HG03565 (cell line): ENCODE measurements around the gene FRG2B.
"Not testable (repeated sequence)": the region's sequence is repeated elsewhere in the genome, so short reads cannot be mapped to it uniquely, and the experiment has no call there.

Source experiments
- ATAC-seq: cut with Tn5 transposase; IDR thresholded peaks from one replicate; pipeline ENCODE4 v1.9.1; 2021; ENCODE audit warnings: mild to moderate bottlenecking, moderate library complexity; ENCODE audit not compliant: unreplicated experiment

FRG2B gene

GRCh38 chr10:133626695-133627094 is at the start of gene FRG2B:
TSS of gene FRG2B (minus strand) at chr10:133626795. CDS start at chr10:133626742, 53 bp downstream.
- not testable (repeated sequence) for ATAC-seq

GRCh38 chr10:133667446-133667845 is 40.9 kb upstream of the FRG2B start:
- ATAC-seq, result not testable (repeated sequence)

GRCh38 chr10:133663544-133664160 is 37.1 kb upstream of the FRG2B start:
- not testable (repeated sequence) for ATAC-seq

DNA sequence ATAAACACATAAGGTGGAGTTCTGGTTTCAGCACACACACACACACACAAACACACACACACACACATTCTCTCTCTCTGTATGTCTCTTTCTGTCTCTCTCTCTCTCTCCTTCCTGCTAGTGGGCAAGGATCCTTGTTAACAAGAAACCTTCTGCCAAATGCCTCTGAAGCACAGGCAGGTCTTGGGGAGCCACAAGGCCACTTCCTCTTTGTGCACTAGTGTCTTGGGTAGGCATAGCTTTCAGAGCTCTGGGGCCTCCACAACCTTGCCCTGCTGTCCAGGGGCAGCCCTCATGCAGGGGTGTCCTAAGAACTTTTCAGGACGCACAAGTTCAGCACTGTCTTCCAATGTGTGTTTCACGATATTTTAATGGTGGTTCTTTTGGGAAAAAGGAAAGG is 34.5 kb upstream of the FRG2B start:
- ATAC-seq, result not testable (repeated sequence)

GRCh38 chr10:133660516-133660915 is 33.9 kb upstream of the FRG2B start:
- not testable (repeated sequence) for ATAC-seq

GRCh38 chr10:133657276-133657675 is 30.7 kb upstream of the FRG2B start:
- not testable (repeated sequence) for ATAC-seq

GRCh38 chr10:133648872-133649455 is 22.4 kb upstream of the FRG2B start:
- ATAC-seq, result not testable (repeated sequence)

- not testable (repeated sequence) for ATAC-seq
Measured at GRCh38 chr10:133647075-133647748, 20.6 kb upstream of the FRG2B start.

GRCh38 chr10:133637846-133638235 is 11.2 kb upstream of the FRG2B start:
- ATAC-seq, result not testable (repeated sequence)

GRCh38 chr10:133637202-133637845 is 10.7 kb upstream of the FRG2B start:
- not testable (repeated sequence) for ATAC-seq

DNA sequence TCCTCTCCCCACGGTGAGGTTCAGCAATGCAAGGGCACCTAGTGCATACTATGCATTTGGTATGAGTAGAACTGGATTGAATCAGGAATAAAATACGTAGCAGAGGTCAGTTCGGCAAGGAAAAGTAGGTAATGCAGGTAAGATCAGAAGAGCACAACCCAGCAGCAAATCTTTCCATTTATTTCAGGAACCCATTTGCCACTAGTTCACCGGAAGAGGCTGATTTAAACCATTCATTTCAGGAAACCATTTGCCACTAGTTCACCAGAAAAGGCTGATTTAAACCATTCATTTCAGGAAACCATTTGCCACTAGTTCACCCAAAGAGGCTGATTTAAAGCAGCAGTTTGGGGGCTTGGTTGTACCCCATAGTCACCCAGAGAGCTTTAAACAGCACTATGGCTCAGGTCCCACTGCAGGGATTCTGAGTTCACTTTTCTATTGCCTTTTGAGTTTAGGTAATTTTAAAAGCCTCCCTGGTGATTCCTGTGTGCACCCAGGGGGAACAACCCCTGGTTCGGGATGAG is 4.2 kb upstream of the FRG2B start:
- ATAC-seq, result not testable (repeated sequence)

DNA sequence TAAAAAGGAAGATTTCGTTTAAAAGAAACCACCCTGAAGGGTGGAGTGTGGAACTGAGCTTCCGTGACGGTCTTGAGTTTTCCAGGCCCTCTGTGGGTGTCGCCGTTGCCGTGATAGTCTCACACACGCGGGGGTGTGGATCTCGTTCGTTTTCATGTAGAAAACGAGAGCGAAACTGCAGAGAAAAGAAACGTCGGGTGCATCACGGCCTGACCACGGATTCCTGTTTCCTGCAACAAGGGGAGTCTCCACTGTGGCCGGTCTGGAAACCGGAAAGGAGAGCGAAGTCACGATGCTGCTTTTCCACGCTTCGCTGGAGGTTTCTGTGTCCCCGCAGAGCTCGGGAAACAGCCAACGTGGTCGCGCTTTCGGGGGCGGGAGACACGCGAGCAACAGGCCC is 4.1 kb downstream of the FRG2B start:
- ATAC-seq, result not testable (repeated sequence)

DNA sequence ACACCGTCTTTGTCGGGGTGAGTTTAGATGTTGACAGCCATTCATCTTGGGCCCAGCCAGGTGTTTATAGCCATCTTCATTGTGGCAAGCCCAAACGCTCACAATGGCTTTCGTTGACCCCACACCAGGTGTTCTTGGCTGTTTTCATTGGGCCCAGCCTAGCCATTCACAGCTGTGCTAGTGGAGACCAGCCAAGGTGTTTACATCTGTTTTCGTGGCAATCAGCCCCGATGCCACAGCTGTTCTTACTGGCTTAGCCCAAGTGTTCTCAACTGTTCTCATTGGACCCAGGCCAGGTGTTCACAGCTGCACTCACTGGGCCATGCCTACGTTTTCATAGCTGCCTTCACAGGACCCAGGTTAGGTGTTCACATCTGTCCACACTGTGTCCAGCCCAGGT is 7.7 kb downstream of the FRG2B start:
- no peak for ATAC-seq

DNA sequence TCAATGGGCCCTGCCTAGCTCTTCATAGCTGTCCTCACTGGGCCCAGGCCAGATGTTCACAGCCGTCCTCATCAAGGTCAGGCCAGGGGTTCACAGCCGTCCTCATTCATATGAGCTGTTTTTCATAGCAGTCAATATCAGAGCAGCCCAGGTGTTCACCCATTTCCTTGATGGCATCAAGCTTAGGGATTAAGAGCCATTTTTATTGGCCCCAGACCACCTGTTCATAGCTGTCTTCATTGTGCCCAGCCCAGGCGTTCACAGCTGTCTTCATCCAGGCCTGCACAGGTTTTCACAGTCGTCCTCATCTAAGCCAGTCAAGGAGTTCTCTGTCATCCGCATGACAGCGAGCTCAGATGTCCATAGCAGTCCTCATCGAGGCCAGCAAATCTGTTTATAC is 9.4 kb downstream of the FRG2B start:
- no peak for ATAC-seq

GRCh38 chr10:133616371-133617130 is 10.0 kb downstream of the FRG2B start:
- ATAC-seq, result no peak

- no peak for ATAC-seq
Measured at GRCh38 chr10:133614830-133615580, 11.6 kb downstream of the FRG2B start.

DNA sequence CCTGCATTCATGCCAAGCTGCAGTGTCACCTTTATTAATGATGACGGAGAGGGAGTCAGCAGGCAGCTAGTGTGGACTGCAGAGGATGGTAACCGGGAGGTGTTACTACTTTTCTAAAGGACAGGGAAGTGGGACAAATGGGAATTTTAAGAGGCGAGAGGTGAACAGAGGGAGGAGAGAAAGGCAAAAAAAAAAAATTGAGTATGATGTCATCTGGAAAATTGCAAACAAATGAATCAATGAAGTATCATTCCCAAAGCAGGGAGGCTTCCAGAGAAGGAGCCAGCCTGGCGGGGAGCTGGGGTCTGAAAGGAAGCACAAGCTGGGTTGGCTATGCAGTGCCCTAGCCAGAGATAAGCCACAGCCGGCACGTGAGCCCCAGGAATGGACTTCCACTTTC is 12.9 kb downstream of the FRG2B start:
- ATAC-seq, result no peak

GRCh38 chr10:133611079-133611478 is 15.5 kb downstream of the FRG2B start:
- no peak for ATAC-seq

GRCh38 chr10:133608855-133609254 is 17.7 kb downstream of the FRG2B start:
- no peak for ATAC-seq

GRCh38 chr10:133603434-133603833 is 23.2 kb downstream of the FRG2B start:
- not testable (repeated sequence) for ATAC-seq
